Right forelimb (tissue), 1 donor: ENCODE data around the gene TRPV5.
"Not testable (repeated sequence)": the region's sequence is repeated elsewhere in the genome, so short reads cannot be mapped to it uniquely, and the experiment has no call there.

Experiments
- DNase-seq: peaks from one replicate; pipeline ENCODE4 v3.0.0-alpha.2; 2018

TRPV5 gene

GRCh38 chr7:142933624-142934023 lies at the start of gene TRPV5:
TSS of gene TRPV5 (minus strand) at chr7:142933746. CDS start at chr7:142933459, 287 bp downstream.
- DNase-seq = no peak

GRCh38 chr7:142978402-142978801 lies 44.9 kb upstream of the TRPV5 start:
- DNase-seq = not testable (repeated sequence)

GRCh38 chr7:142974626-142975025 lies 41.1 kb upstream of the TRPV5 start:
- DNase-seq = no peak

GRCh38 chr7:142969183-142969582 lies 35.6 kb upstream of the TRPV5 start:
- no peak for DNase-seq

- no peak for DNase-seq
Measured at GRCh38 chr7:142968229-142968628, 34.7 kb upstream of the TRPV5 start.

- DNase-seq = no peak
Measured at GRCh38 chr7:142964502-142965246, 31.1 kb upstream of the TRPV5 start.

- DNase-seq = no peak
Measured at GRCh38 chr7:142963993-142964392, 30.4 kb upstream of the TRPV5 start.

- DNase-seq = no peak
Measured at GRCh38 chr7:142962991-142963390, 29.4 kb upstream of the TRPV5 start.

GRCh38 chr7:142961973-142962926 lies 28.7 kb upstream of the TRPV5 start, which contains the start of gene KEL:
TSS of gene KEL (minus strand) at chr7:142962363. CDS start at chr7:142962206, 157 bp downstream.
- DNase-seq = no peak

GRCh38 chr7:142961595-142961972 lies 28.0 kb upstream of the TRPV5 start:
- no peak for DNase-seq

- no peak for DNase-seq
Measured at GRCh38 chr7:142960955-142961512, 27.5 kb upstream of the TRPV5 start.

GRCh38 chr7:142959202-142959601 lies 25.7 kb upstream of the TRPV5 start:
- no peak for DNase-seq

- DNase-seq = no peak
Measured at GRCh38 chr7:142957723-142958122, 24.2 kb upstream of the TRPV5 start.

- no peak for DNase-seq
Measured at GRCh38 chr7:142956951-142957623, 23.5 kb upstream of the TRPV5 start.

- no peak for DNase-seq
Measured at GRCh38 chr7:142954680-142955268, 21.2 kb upstream of the TRPV5 start.

- DNase-seq = no peak
Measured at GRCh38 chr7:142950235-142950634, 16.7 kb upstream of the TRPV5 start.

GRCh38 chr7:142948603-142949002 lies 15.1 kb upstream of the TRPV5 start:
- DNase-seq = no peak

- DNase-seq = no peak
Measured at GRCh38 chr7:142945001-142945400, 11.5 kb upstream of the TRPV5 start.

- DNase-seq = no peak
Measured at GRCh38 chr7:142943706-142944268, 10.2 kb upstream of the TRPV5 start.

- DNase-seq = no peak
Measured at GRCh38 chr7:142942746-142943145, 9.2 kb upstream of the TRPV5 start.

- no peak for DNase-seq
Measured at GRCh38 chr7:142941541-142941940, 8.0 kb upstream of the TRPV5 start.

- no peak for DNase-seq
Measured at GRCh38 chr7:142940966-142941535, 7.5 kb upstream of the TRPV5 start.
